Stomach (tissue), 4 donors: ENCODE measurements around the gene CADPS.

Experiments
- CTCF ChIP-seq, 7 experiments: fragments of 450-650 bp in 4 of 7; fragments of 200-600 bp in 3 of 7; sonication (generic) in 3 of 7; IDR thresholded peaks; one replicate each; pipeline ENCODE4 v1.5.1; 2016 to 2019; ENCODE audit warnings: antibody characterized with exemption in 7 of 7, control low read depth in 2 of 7, mild to moderate bottlenecking in 1 of 7
- EP300 ChIP-seq: sonication (generic); formaldehyde crosslinking; IDR thresholded peaks from one replicate; pipeline ENCODE4 v1.6.1; 2017; ENCODE audit warnings: antibody characterized with exemption
- POLR2A ChIP-seq, 4 donors: fragments of 450-650 bp; IDR thresholded peaks; one replicate each; pipeline ENCODE4 v1.6.1; 2016; ENCODE audit warnings: antibody characterized with exemption in 4 of 4, control low read depth in 2 of 4, mild to moderate bottlenecking in 1 of 4, moderate library complexity in 1 of 4
- POLR2AphosphoS5 ChIP-seq, 3 donors: sonication (generic); formaldehyde crosslinking; IDR thresholded peaks; one replicate each; pipeline ENCODE4 v1.6.1; 2016; ENCODE audit warnings: antibody characterized with exemption in 3 of 3

DNA sequence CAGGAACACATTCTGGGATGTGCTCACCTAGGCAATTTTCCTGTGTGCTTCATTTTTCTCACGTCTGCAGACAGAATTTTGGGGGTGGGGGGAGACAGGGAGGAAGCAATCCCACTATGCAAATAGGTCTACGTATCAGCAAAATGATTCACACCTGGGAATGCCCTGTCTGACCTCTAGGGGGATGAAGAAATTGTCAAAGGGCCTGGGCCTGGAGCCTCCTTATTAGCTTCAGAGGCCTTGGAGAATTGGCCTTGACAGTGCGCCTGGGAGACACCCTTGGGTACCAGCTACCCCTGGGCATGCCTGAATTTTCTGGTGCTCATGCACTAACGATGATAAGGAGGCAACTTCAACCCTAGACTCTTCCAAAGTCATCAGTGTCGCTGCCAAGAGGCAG lies 207.5 kb downstream of the CADPS start:
- TF ChIP-seq POLR2AphosphoS5 (IDR thresholded peaks at IDR 0.05) = no peak
- TF ChIP-seq CTCF (IDR thresholded peaks at IDR 0.05) = no peak
- no peak for TF ChIP-seq POLR2A (IDR thresholded peaks at IDR 0.05)
- TF ChIP-seq EP300 = no peak
